ENCODE data around the gene AUTS2. TPM values are rescaled to one million over a fixed set of nuclear protein-coding genes. Genes with fewer than 3 reads are reported as not detected.

AUTS2 gene
- total and polyA plus RNA-seq, 9 of the 15 experiments (the other 6 are each of a cell fraction or from before 2014, with no cell fraction given): 0.58 TPM; not detected in 8

GRCh38 chr7:70711452-70711851 is 1113.2 kb downstream of the AUTS2 start (continued):
- TF ChIP-seq GTF3C2 (IDR thresholded peaks at IDR 0.05; ENCODE audit: borderline replicate concordance, extremely low read depth, insufficient read length) (no peak), BRD9 (IDR thresholded peaks at IDR 0.05; ENCODE audit: low read depth, partially characterized antibody) (no peak), ZC3H4 (CRISPR knock-in tag; IDR thresholded peaks at IDR 0.05; ENCODE audit: borderline replicate concordance) (no peak)

- FAIRE-seq (no peak), DNase-seq (ENCODE audit: extremely low read depth in 1 of 4, low spot score in 3 of 4) (no peak), ATAC-seq (no peak)
- POLR2A ChIA-PET: no interaction called here
- H2AFZ ChIP-seq (ENCODE audit: low read depth, low read length): no peak overlapping the region
- no peak overlapping the region for H3K4me2 ChIP-seq (ENCODE audit: insufficient read depth, low read length)
- no peak overlapping the region for H3K9ac ChIP-seq (ENCODE audit: insufficient read depth in 1 of 2, low read depth in 2 of 2, low read length in 2 of 2)
- intact Hi-C loops (cut with micrococcal nuclease) (no loop called here), in situ Hi-C loops (cut with MboI) (no loop called here)
- no peaks in the 10 kb centered on the region for H3K9me3 ChIP-seq (replicated peaks; ENCODE audit: control insufficient read depth, insufficient read depth, low read depth, low read length)
- BruUV-seq (replicated peaks): no TSS peak
- H3K36me3 ChIP-seq (ENCODE audit: control insufficient read depth, insufficient read depth, low read length): no peaks in the 10 kb centered on the region
- H3K27ac ChIP-seq (ENCODE audit: extremely low read depth, low read depth, low read length): no peak overlapping the region
- no peaks in the 10 kb centered on the region; the same call in 1 of the 2 replicates for H4K20me1 ChIP-seq (replicated peaks; ENCODE audit: control insufficient read depth, insufficient read depth, low read length)
- H3K27me3 ChIP-seq (ENCODE audit: control insufficient read depth in 2 of 2, insufficient read depth in 2 of 2, low read length in 2 of 2): peaks cover 8 to 18% of the 10 kb centered on the region in 2 experiments; a peak in 3 of 5 replicates
- H3K4me1 ChIP-seq (replicated peaks in 1 of 2; ENCODE audit: control insufficient read depth in 2 of 2, insufficient read depth in 2 of 2, low read length in 2 of 2): no peaks in the 10 kb centered on the region
- TF ChIP-seq RNF219 (CRISPR knock-in tag; IDR thresholded peaks at IDR 0.05) (no peak), LCOR (CRISPR knock-in tag; IDR thresholded peaks at IDR 0.05) (no peak), RBM14 (IDR thresholded peaks at IDR 0.05; ENCODE audit: borderline replicate concordance, insufficient read depth, low read depth, low read length) (no peak), L3MBTL2 (IDR thresholded peaks at IDR 0.05) (no peak), EP400 (IDR thresholded peaks at IDR 0.05) (no peak), SP2 (IDR thresholded peaks at IDR 0.05; ENCODE audit: extremely low read depth, low read depth, low read length, poor library complexity, severe bottlenecking) (no peak), FOXK2 (conservative IDR thresholded peaks at IDR 0.05 in 1 of 2, IDR thresholded peaks at IDR 0.05 in 1 of 2; ENCODE audit: low read depth in 2 of 2) (no peak), ZNF165 (CRISPR knock-in tag; IDR thresholded peaks at IDR 0.05; ENCODE audit: borderline replicate concordance) (no peak), BCOR (IDR thresholded peaks at IDR 0.05) (no peak)
- H3K79me2 ChIP-seq (ENCODE audit: control insufficient read depth, insufficient read depth, low read length): no peaks in the 10 kb centered on the region
- 2% methylated on average over 5 of the region's 5 CpGs for WGBS (ENCODE audit: insufficient coverage, low coverage, missing lambda C conversion rate)
- CTCF ChIA-PET (ENCODE audit: low intra/inter-chr PET ratio): no interaction called here
- no peaks in the 10 kb centered on the region for H3K9me1 ChIP-seq (ENCODE audit: control insufficient read depth, insufficient read depth, low read length)
- no peak overlapping the region for H3K4me3 ChIP-seq
These were observed 1114.7 kb downstream of the AUTS2 start for GRCh38 chr7:70712942-70713341.
